Osteoblast (primary cell): ENCODE measurements around the gene TERT. TPM values are rescaled to one million over a fixed set of nuclear protein-coding genes. Genes with fewer than 3 reads are reported as not detected.

ENCODE experiments used
- DNase-seq: peaks from one replicate; pipeline ENCODE4 v3.0.0; 2011; ENCODE audit warnings: low spot score, mixed read lengths; ENCODE audit not compliant: insufficient read length; ENCODE audit errors: missing footprints
- H2AFZ ChIP-seq: 2 replicates; pipeline ENCODE4 v1.6.0; 2011; ENCODE audit warnings: mild to moderate bottlenecking, low read length
- H3K27ac ChIP-seq: 2 replicates; pipeline ENCODE4 v1.5.1; 2011; ENCODE audit warnings: mild to moderate bottlenecking, low read depth, low read length, moderate library complexity
- H3K27me3 ChIP-seq: 2 replicates; pipeline ENCODE4 v1.6.0; 2012; ENCODE audit warnings: mild to moderate bottlenecking, control low read depth, inconsistent platforms, low read length, moderate library complexity; ENCODE audit not compliant: insufficient read depth
- H3K36me3 ChIP-seq: 2 replicates; pipeline ENCODE4 v1.5.1; 2011; ENCODE audit warnings: mild to moderate bottlenecking, low read length, control low read depth, moderate library complexity; ENCODE audit not compliant: insufficient read depth
- H3K4me1 ChIP-seq: 2 replicates; pipeline ENCODE4 v1.5.1; 2011; ENCODE audit warnings: mild to moderate bottlenecking, low read length, control low read depth, moderate library complexity; ENCODE audit not compliant: insufficient read depth
- H3K4me2 ChIP-seq: 2 replicates; pipeline ENCODE4 v1.6.0; 2011; ENCODE audit warnings: mild to moderate bottlenecking, low read length; ENCODE audit not compliant: insufficient read depth
- H3K4me3 ChIP-seq: fragments of 200-600 bp; sonication (generic); 3 replicates; pipeline ENCODE4 v1.5.1; 2012; ENCODE audit warnings: mild to moderate bottlenecking, low read length, inconsistent platforms; ENCODE audit not compliant: insufficient read depth
- H3K79me2 ChIP-seq: 2 replicates; pipeline ENCODE4 v1.6.0; 2012; ENCODE audit warnings: mild to moderate bottlenecking, low read length, control low read depth, inconsistent platforms; ENCODE audit not compliant: insufficient read depth
- H3K9me3 ChIP-seq: 2 replicates; pipeline ENCODE4 v1.5.1; 2011; ENCODE audit warnings: low read depth, low read length, control low read depth
- H4K20me1 ChIP-seq: 2 replicates; pipeline ENCODE4 v1.6.0; 2012; ENCODE audit warnings: mild to moderate bottlenecking, low read length, control low read depth; ENCODE audit not compliant: insufficient read depth
- CTCF ChIP-seq: IDR thresholded peaks from 2 replicates; pipeline ENCODE4 v1.5.1; 2011; ENCODE audit warnings: mild to moderate bottlenecking, low read depth, low read length, moderate library complexity; ENCODE audit errors: extremely low read depth
- total RNA-seq: library from RNA; depleted of rRNA; stranded (reverse); fragments of >200 nt; gene quantifications from 2 replicates; pipeline ENCODE4 v1.2.3, GENCODE V29; 2012

TERT gene
- total RNA-seq, 1 donor: not detected

GRCh38 chr5:1242733-1243486 is 52.0 kb downstream of the TERT start:
- no peaks in the 10 kb centered on the region for H3K9me3 ChIP-seq
- no peaks in the 10 kb centered on the region for H3K36me3 ChIP-seq
- H3K79me2 ChIP-seq: no peaks in the 10 kb centered on the region
- H4K20me1 ChIP-seq: no peaks in the 10 kb centered on the region
- no peaks in the 10 kb centered on the region for H3K4me1 ChIP-seq
- H2AFZ ChIP-seq: no peak overlapping the region
- no peak for DNase-seq
- no peaks in the 10 kb centered on the region for H3K27me3 ChIP-seq
- no peak overlapping the region for H3K27ac ChIP-seq
- no peak overlapping the region for H3K4me2 ChIP-seq
- H3K4me3 ChIP-seq: no peak overlapping the region
- no peak for TF ChIP-seq CTCF

DNA sequence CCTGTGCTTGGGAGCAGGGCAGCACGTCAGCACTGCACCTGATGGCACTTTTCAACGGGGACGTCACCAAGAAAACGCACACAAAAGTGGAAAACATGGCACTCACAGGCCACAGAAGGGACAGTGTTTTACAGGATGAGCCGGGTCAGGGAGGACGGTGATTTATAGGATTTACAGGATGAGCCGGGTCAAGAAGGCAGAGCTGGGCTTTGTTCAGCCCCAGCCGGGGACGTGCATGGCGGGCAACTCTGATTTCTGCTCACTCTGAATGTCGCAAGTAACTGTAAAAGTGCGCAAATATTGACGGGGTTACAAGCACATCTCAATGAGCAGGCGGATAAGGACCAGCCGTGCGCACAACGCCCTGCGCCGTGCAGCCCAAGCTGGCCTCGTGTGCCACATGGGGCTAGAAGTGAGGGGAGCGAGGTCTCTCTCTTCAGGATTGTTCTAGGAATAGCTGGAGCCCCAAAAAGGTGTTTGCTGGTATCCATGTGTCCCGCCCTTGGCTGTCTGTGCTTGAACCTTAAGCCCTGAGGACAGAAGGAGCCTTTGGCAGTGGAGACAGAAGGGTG is 53.3 kb downstream of the TERT start:
- H3K9me3 ChIP-seq: no peaks in the 10 kb centered on the region
- no peaks in the 10 kb centered on the region for H3K27me3 ChIP-seq
- H3K4me2 ChIP-seq: no peak overlapping the region
- H3K36me3 ChIP-seq: no peaks in the 10 kb centered on the region
- H3K79me2 ChIP-seq: no peaks in the 10 kb centered on the region
- no peak overlapping the region for H2AFZ ChIP-seq
- no peak overlapping the region for H3K27ac ChIP-seq
- H3K4me1 ChIP-seq: no peaks in the 10 kb centered on the region
- TF ChIP-seq CTCF: no peak
- H3K4me3 ChIP-seq: no peak overlapping the region
- no peaks in the 10 kb centered on the region for H4K20me1 ChIP-seq
- no peak for DNase-seq

DNA sequence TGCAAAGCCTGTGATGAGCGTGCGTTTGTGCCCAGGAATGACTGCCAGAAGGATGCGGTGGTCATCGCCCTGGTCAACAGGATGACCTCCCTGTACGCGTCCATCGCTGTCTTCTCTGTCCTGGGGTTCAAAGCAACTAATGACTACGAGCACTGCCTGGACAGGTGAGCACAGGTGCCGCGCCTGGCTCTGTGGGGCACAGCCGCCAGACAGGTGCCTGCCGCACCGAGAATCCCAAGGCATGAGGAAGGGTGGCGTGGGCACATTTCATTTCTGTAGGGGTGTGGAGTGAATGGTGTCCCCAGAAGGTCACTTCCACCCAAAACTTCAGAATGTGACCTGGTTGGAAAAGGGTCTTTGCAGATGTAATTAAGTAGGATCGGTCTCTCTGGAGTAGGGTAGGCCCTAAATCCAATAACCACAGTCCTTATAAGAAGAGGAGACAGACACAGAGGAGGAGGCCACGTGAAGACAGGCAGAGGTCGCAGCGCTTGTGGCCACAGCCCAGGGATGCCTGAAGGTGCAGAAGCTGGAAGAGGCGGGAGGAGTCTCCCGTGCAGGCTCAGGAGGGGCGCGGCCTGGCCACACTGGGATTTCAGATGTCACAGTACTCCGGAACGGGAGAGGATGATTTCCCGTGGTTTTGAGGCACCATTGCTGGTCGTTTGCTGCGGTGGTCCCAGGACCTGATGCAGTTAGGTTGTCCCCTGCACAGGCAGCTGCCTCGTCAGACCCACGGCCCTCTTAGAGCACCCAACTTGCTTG is 54.2 kb downstream of the TERT start:
- TF ChIP-seq CTCF: no peak
- Histone ChIP-seq H3K27me3 (no peaks in the 10 kb centered on the region), H3K4me2 (no peak overlapping the region), H4K20me1 (no peaks in the 10 kb centered on the region), H3K9me3 (no peaks in the 10 kb centered on the region), H3K4me3 (no peak overlapping the region), H2AFZ (no peak overlapping the region), H3K36me3 (no peaks in the 10 kb centered on the region), H3K79me2 (no peaks in the 10 kb centered on the region), H3K4me1 (no peaks in the 10 kb centered on the region), H3K27ac (no peak overlapping the region)
- DNase-seq: no peak
